ENCODE results near the gene KRT6B.
"Not testable (repeated sequence)": the region's sequence is repeated elsewhere in the genome, so short reads cannot be mapped to it uniquely, and the experiment has no call there.

The KRT6B gene

DNA sequence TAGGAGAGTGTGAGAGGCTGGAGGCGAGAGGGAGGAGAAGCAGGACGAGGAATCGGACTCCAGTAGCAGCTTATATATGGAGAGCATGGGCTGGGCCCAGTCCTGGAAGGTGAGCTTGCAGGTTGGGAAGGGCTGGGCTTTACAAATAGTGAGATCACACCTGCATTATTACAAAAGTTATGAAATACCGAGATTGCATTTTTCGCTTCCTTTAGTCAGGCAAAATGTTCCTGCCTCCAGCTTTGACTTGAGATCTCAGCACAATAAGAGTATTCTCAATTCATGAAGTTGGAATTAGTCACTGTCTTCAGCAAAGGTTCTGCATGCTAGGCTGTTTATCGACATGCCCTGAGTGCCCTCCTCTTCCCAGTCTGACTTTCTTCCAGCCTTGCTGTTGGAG is at the start of gene KRT6B:
Gene KRT6B (minus strand): TSS at position 46 of the 400 bp plus-strand sequence. CDS start 68 bp downstream, outside the sequence.
- DNase-seq = no peak

- DNase-seq = no peak
These were observed 49.5 kb upstream of the KRT6B start for GRCh38 chr12:52501490-52501889.

- not testable (repeated sequence) for DNase-seq
These were observed 48.6 kb upstream of the KRT6B start for GRCh38 chr12:52500574-52500973.

- DNase-seq = no peak
These were observed 48.0 kb upstream of the KRT6B start for GRCh38 chr12:52499806-52500560.

DNA sequence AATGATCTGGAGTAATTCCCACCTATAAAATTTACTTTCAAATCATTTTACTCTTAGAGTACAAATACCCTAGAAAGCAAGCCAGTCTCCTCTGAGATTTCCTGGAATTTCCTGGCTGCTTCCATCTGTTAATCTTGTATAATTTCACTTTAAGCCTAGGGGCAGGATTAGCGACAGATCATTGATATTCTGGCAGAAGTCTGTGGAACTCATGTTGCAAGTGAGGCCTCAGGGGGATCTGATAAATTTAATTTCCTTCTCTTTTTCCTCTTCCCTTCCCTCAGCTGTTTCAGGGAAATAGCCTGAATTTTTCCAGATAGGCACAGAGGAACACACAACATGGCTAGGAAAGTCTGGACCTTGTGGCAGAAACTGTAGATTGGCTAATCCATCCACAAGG is 47.0 kb upstream of the KRT6B start:
- no peak for DNase-seq

DNA sequence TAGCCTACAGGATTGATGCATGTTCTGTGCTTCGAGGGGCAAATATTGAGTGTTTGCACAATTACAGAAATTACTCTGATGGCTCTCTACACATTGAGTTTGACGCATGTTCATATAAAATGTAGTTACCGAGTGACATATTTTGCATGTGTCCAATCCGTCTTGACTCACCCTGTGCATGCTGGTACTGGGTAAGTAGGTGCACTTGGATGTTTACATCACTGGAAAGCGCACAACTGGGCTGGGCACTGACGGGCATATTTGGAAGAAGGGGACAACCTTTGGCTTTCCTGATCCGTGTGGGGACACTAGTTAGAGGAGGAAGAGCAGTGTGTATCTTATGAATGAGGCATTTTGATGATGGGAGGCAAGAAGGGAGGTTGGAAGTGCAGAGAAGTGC is 46.0 kb upstream of the KRT6B start:
- no peak for DNase-seq

- DNase-seq = no peak
These were observed 44.7 kb upstream of the KRT6B start for GRCh38 chr12:52496590-52497071.

DNA sequence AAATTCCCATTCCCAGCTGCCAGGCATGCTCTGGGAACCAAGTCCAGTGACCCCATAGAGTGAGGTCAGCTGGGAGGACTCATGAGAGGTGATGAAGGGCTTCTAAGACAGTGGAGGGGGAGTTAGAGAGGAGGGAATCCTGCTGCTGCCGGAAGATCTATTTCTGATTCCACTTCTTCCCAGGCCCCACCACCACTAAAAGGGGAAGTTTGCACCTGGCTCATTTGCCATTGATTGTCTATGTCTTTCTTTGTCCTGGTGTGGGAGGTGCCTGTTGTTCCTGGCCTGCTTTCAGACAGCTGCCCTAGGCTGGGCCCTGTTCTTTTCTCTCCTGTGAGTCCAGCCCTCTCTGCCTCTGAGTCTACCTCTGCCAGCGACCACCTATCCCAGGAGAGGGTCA is 44.1 kb upstream of the KRT6B start:
- DNase-seq = no peak

GRCh38 chr12:52495389-52495788 is 43.4 kb upstream of the KRT6B start:
- DNase-seq = no peak

DNA sequence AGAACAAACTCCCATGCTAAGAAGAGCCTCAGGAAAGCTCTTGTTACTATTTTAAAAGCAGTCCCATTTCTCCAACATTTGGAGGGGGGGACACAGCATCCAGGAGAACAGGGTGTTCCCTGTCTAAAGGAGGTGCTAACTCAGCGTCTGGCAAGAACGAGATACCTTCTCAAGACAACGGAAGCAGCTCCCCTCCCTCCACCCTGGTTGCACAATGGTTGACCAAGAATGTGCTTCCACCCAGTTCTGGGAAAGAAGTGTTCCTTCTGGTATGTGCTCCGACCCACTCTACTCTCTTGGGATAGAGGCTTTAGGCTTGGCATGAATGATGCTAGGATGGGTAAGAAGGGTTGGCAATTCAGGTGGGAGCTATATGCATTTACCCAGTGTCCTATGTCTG is 42.6 kb upstream of the KRT6B start:
- DNase-seq = no peak

DNA sequence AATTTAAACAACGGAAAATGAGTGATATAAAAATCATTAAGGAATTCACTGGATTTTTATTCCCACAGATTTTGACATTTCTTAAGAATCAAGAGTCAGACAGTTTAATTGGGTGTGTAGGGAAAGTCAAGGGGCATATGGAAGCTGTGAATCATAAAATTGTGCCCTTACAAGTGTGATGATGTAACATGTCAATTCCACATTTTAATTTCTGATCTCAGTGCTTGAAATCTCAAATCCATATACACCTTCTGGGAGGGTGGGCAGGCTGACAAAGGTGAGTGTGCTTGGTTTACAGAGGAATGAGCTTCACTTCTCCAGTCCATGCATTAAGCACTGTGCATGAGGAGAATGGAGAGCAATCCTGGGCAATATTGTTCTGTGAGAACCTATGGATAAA is 42.2 kb upstream of the KRT6B start:
- no peak for DNase-seq

- no peak for DNase-seq
These were observed 41.2 kb upstream of the KRT6B start, which contains the start of gene KRT6A for GRCh38 chr12:52493172-52493571. Gene KRT6A (minus strand): TSS chr12:52493257. CDS start chr12:52493188, 69 bp downstream.

DNA sequence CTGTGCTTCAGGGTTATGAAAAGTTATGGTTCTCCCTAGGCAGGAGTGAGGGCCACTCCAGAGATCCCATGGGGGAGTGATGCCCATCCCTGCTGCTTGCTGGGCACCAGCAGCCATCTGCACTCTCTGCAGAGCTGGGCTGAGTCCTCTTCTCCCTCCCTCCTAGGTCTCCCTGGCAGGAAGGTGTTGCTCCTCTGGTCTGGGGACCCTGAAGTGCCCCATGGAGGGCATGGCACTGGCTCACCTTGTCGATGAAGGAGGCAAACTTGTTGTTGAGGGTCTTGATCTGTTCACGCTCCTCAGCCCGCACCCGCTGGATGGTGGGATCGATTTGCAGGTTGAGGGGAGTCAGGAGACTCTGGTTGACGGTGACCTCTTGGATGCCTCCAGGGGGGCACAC is 40.5 kb upstream of the KRT6B start:
- not testable (repeated sequence) for DNase-seq

DNA sequence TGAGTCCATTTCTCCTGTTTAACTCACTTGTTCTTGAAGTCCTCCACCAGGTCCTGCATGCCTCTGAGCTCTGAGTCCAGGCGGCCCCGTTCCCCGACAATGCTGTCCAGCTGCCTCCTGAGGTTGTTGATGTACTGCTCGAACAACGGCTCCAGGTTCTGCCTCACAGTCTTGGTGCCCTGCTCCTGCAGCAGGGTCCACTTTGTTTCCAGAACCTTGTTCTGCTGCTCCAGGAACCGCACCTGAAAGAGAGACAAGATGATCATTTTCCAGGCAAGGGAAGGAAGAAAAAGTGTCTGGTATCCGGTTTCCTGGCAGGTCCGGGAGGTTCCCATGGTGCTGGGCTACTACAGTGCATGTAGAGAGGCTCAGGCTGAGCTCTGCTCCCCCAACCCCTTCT is 39.5 kb upstream of the KRT6B start:
- not testable (repeated sequence) for DNase-seq

GRCh38 chr12:52488736-52489135 is 36.8 kb upstream of the KRT6B start:
- no peak for DNase-seq

DNA sequence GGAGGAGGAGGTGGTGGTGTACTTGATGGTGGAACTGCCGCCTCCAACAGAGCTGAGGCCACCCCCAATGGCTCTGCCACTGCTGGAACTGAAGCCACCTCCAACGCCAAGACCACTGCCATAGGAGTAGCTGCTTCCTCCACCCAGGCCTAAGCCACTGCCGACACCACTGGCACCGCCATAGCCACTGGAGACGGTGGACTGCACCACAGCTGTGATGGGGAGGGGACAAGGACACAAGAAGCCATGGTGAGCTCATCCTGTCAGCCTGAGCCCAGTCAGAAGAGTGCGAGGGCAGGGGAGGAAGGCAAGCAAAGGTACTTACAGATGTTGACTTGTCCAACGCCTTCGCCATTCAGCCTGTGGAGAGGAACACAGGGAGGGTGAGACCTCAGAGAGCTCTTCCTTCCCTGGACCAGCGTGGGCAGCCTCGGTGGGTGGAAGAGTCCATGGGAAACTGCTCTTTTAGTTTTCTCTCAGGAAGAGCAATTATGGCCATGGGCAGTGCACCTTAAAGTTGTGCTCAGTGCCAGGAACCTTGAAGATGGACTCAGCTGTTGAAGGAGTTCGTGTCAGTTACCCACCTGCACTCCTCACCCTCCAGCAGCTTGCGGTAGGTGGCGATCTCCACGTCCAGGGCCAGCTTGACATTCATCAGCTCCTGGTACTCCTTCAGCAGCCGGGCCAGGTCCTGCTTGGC is 35.9 kb upstream of the KRT6B start:
- not testable (repeated sequence) for DNase-seq

DNA sequence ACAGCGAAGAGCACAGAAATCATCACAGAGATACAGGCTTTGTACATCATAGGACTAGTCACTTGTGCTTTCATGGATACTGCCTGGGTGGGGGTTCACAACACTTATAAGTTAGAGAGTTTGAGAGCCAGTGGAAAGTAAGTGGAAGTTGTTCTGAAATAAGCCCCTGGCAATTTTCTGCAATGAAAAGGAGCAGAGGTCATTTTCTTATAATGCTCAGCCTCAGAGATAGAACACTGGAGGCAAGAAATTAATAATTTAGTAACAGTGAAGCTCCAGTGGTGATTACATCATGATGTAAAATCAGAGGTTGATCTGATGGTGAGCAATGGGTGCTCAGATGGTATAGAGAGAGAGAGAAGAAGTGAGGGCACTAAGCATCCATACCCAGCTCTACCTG is 35.3 kb upstream of the KRT6B start:
- no peak for DNase-seq

- no peak for DNase-seq
These were observed 34.5 kb upstream of the KRT6B start for GRCh38 chr12:52486166-52487105.

DNA sequence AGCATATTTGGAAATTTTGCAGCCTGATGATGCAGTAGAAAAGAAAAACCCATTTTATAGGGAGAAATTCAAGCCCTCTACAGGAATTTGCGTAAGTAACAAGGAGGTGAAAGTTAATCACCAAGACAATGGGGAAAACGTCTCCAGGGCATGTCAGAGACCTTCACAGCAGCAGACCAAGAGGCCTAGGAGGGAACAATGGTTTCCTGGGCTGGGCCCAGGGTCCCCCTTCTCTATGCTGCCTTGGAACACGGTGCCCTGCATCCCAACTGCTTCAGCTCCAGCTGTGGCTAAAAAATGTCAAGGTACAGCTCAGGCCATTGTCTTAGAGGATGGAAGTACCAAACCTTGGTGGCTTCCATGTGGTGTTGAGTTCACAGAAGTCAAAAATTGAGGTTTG is 28.1 kb upstream of the KRT6B start:
- no peak for DNase-seq

DNA sequence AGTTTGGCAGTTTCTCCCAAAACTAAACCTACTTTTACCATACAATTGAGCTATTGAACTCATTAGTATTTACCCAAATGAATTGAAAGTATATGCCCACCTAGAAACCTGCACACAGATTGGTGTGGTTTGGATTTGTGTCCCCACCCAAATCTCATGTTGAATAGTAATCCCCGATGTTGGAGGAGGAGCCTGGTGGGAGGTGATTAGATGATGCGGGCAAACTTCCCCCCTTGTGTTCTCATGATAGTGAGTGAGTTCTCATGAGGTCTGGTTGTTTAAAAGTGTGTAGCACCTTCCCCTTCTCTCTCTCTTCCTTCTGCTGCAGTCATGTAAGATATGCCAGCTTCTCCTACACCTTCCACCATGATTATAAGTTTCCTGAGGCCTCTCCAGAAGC is 25.7 kb upstream of the KRT6B start:
- no peak for DNase-seq

DNA sequence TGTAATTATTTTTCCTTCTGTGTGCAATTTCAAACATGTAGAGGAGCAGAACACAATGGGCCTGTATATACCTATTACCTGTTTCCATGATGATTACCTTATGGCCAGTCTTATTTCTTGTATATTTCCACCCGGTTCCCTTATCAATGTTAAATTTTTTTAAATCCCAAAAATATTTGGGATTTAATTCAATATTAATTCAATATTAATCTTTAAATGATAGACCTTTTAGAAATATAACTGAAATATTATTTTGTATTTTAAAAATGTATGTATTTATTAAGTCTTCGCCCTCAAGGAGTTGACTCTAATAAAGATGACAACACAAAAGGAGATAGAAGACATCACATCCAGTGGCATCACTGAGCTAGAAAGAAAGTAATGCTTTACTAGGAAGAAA is 22.3 kb upstream of the KRT6B start:
- DNase-seq = no peak

DNA sequence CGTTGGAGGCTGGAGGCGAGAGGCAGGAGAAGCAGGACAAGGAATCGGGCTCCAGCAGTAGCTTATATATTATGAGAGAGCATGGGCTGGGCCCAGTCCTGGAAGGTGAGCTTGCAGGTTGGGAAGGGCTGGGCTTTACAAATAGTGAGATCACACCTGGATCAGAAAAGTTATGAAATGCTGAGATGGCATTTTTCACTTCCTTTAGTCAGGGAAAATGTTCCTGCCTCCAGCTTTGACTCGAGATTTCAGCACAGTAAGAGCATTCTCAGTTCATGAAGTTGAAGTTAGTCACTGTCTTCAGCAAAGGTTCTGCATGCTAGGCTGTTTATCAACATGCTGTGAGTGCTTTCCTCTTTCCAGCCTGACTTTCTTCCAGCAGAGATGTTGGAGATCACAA is 21.8 kb upstream of the KRT6B start, which contains the start of gene KRT6C:
Gene KRT6C (minus strand): TSS at position 38 of the 400 bp plus-strand sequence. CDS start 68 bp downstream, outside the sequence.
- DNase-seq = no peak

DNA sequence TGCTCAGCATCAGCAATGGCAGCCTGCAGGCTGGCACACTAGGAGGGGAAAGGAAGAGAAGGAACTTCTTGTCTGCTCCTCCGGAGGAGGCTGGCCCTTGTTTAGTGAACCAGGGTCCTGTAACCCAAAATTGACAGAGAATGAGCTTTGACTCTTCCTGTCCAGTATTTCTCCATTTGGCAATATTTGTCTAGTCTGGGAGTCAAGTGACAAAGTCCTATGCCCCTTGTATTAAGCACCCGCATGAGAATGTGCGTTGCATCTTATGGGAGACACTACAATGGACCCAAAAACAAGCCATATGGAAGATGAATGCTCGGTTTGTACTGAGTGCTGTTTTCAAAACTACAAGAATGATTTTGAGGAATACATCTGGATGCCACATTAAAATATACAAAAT is 17.9 kb upstream of the KRT6B start:
- no peak for DNase-seq
